Natural killer cell (primary cell): ENCODE measurements around the gene RALY. TPM values are rescaled to one million over a fixed set of nuclear protein-coding genes. Genes with fewer than 3 reads are reported as not detected.
A peak's percentile ranks its signal among the peaks of the same experiment; 100 is the strongest.

ENCODE experiments used
- ATAC-seq, 3 donors: fragments of 150-1000 bp in 2 of 3; fragments of 200-7000 bp in 1 of 3; cut with Tn5 transposase; 1 replicate in 1 of 3; 2 replicates in 2 of 3; pipeline ENCODE4 v1.10.0; 2021; ENCODE audit warnings: mild to moderate bottlenecking in 2 of 3, moderate library complexity in 2 of 3
- DNase-seq, 2 donors: peaks; one replicate each; pipeline versions ENCODE4 v3.0.0 to v3.0.0-alpha.2; 2013 to 2021; ENCODE audit warnings: mixed read lengths in 1 of 2
- H3K27ac ChIP-seq: one replicate; pipeline ENCODE4 v1.5.1; 2013; ENCODE audit warnings: mild to moderate bottlenecking, low read length
- H3K27me3 ChIP-seq: one replicate; pipeline ENCODE4 v1.6.1; 2013; ENCODE audit warnings: low read length; ENCODE audit not compliant: control insufficient read depth, insufficient read depth
- H3K36me3 ChIP-seq: one replicate; pipeline ENCODE4 v1.6.1; 2013; ENCODE audit warnings: low read length; ENCODE audit not compliant: control insufficient read depth, insufficient read depth
- H3K4me1 ChIP-seq: one replicate; pipeline ENCODE4 v1.6.1; 2013; ENCODE audit warnings: low read length; ENCODE audit not compliant: control insufficient read depth, insufficient read depth
- H3K4me3 ChIP-seq: one replicate; pipeline ENCODE4 v1.5.1; 2013; ENCODE audit warnings: low read length
- H3K9me3 ChIP-seq: one replicate; pipeline ENCODE4 v1.6.1; 2013; ENCODE audit warnings: low read length; ENCODE audit not compliant: control insufficient read depth, insufficient read depth
- H3K27ac Mint-ChIP-seq, 2 donors: one replicate each; pipeline ENCODE4 v1.8.0; 2022; ENCODE audit warnings: mild to moderate bottlenecking in 2 of 2, mixed read lengths in 2 of 2, moderate library complexity in 1 of 2
- H3K27me3 Mint-ChIP-seq, 2 donors: one replicate each; pipeline ENCODE4 v1.8.0; 2022; ENCODE audit warnings: low read depth in 2 of 2, mixed read lengths in 2 of 2
- H3K36me3 Mint-ChIP-seq: one replicate; pipeline ENCODE4 v1.8.0; 2022; ENCODE audit warnings: mixed read lengths
- H3K4me1 Mint-ChIP-seq, 2 donors: one replicate each; pipeline ENCODE4 v1.8.0; 2022; ENCODE audit warnings: mixed read lengths in 2 of 2
- H3K4me3 Mint-ChIP-seq: one replicate; pipeline ENCODE4 v1.8.0; 2022; ENCODE audit warnings: mild to moderate bottlenecking, moderate library complexity, mixed read lengths
- H3K9me3 Mint-ChIP-seq, 2 donors: one replicate each; pipeline ENCODE4 v1.8.0; 2022; ENCODE audit warnings: mixed read lengths in 2 of 2
- CTCF ChIP-seq: fragments of 200-600 bp; IDR thresholded peaks from one replicate; pipeline ENCODE4 v1.8.0; 2022; ENCODE audit warnings: antibody characterized with exemption
- WGBS: methylation state at CpG from one replicate; pipeline ENCODE4 v1.1.7; 2013; ENCODE audit warnings: missing lambda C conversion rate; ENCODE audit not compliant: insufficient coverage; 5-methylcytosine and 5-hydroxymethylcytosine counted together
- intact Hi-C: fragments of 100-400 bp; cut with micrococcal nuclease; formaldehyde crosslinking; loops from one replicate; pipeline ENCODE4 v1.14.2; 2022
- total RNA-seq, 4 donors: library from RNA; stranded (reverse); fragments of 120-200 nt in 1 of 4; gene quantifications; one replicate each; pipeline versions ENCODE4 v1.2.3 to v1.2.4, GENCODE V29; 2013 to 2022

Gene RALY
- total RNA-seq, 3 donors from 2014 or later (not counting 1 experiment from before 2014, with no cell fraction given), result 194 to 204 (median 198) TPM

GRCh38 chr20:34095825-34096224, 102.1 kb downstream of the RALY start:
- no peaks in the 10 kb centered on the region for H3K9me3 ChIP-seq
- DNase-seq (no peak), ATAC-seq (no peak)
- Mint-ChIP-seq H3K27me3 (no peaks in the 10 kb centered on the region), H3K4me1 (peaks cover 10 to 19% of the 10 kb centered on the region in 2 donors), H3K4me3 (no peak overlapping the region), H3K9me3 (no peaks in the 10 kb centered on the region), H3K27ac (peak overlapping the region in 1 of 2 donors; percentile 43), H3K36me3 (peaks cover 17% of the 10 kb centered on the region)
- no peaks in the 10 kb centered on the region for H3K4me1 ChIP-seq
- H3K27me3 ChIP-seq, result no peaks in the 10 kb centered on the region
- intact Hi-C loops, result no loop called here
- H3K36me3 ChIP-seq, result peaks cover 82% of the 10 kb centered on the region
- TF ChIP-seq CTCF, result no peak
- no peak overlapping the region for H3K4me3 ChIP-seq
- H3K27ac ChIP-seq, result no peak overlapping the region

GRCh38 chr20:34096699-34097444, 103.2 kb downstream of the RALY start:
- H3K27ac Mint-ChIP-seq, result peak overlapping the region; percentile 42 to 43
- H3K36me3 Mint-ChIP-seq, result peaks cover 17% of the 10 kb centered on the region
- H3K27ac ChIP-seq, result no peak overlapping the region
- intact Hi-C loops, result no loop called here
- H3K4me1 ChIP-seq, result no peaks in the 10 kb centered on the region
- TF ChIP-seq CTCF, result no peak
- H3K27me3 ChIP-seq, result no peaks in the 10 kb centered on the region
- no peaks in the 10 kb centered on the region for H3K9me3 ChIP-seq
- no peak overlapping the region for H3K4me3 Mint-ChIP-seq
- H3K9me3 Mint-ChIP-seq, result no peaks in the 10 kb centered on the region
- ATAC-seq (no peak), DNase-seq (no peak)
- no peaks in the 10 kb centered on the region for H3K27me3 Mint-ChIP-seq
- peaks cover 9 to 19% of the 10 kb centered on the region in 2 donors for H3K4me1 Mint-ChIP-seq
- no peak overlapping the region for H3K4me3 ChIP-seq
- WGBS, result 93% methylated on average over 6 of the region's 9 CpGs
- peaks cover 83% of the 10 kb centered on the region for H3K36me3 ChIP-seq

GRCh38 chr20:34098570-34098969, 104.9 kb downstream of the RALY start:
- Mint-ChIP-seq H3K4me3 (no peak overlapping the region), H3K9me3 (no peaks in the 10 kb centered on the region), H3K4me1 (peaks cover 9 to 15% of the 10 kb centered on the region in 2 donors), H3K36me3 (peaks cover 6% of the 10 kb centered on the region), H3K27me3 (no peaks in the 10 kb centered on the region), H3K27ac (peak overlapping the region in 1 of 2 donors; percentile 59)
- Histone ChIP-seq H3K4me1 (no peaks in the 10 kb centered on the region), H3K27ac (no peak overlapping the region), H3K36me3 (peaks cover 85% of the 10 kb centered on the region), H3K27me3 (no peaks in the 10 kb centered on the region), H3K9me3 (no peaks in the 10 kb centered on the region), H3K4me3 (no peak overlapping the region)
- WGBS, result 93% methylated on average over 3 of the region's 3 CpGs
- intact Hi-C loops, result no loop called here
- TF ChIP-seq CTCF, result no peak
- DNase-seq (no peak), ATAC-seq (no peak)

- no peaks in the 10 kb centered on the region for H3K9me3 Mint-ChIP-seq
- Histone ChIP-seq H3K36me3 (peaks cover 84% of the 10 kb centered on the region), H3K27me3 (no peaks in the 10 kb centered on the region), H3K4me3 (no peak overlapping the region), H3K27ac (no peak overlapping the region), H3K4me1 (no peaks in the 10 kb centered on the region), H3K9me3 (no peaks in the 10 kb centered on the region)
- H3K36me3 Mint-ChIP-seq, result peaks cover 7% of the 10 kb centered on the region
- ATAC-seq, result no peak
- DNase-seq, result no peak
- TF ChIP-seq CTCF, result no peak
- WGBS, result 96% methylated on average over 4 of the region's 5 CpGs
- peaks cover 14 to 18% of the 10 kb centered on the region in 2 donors for H3K4me1 Mint-ChIP-seq
- peak overlapping the region; percentile 16 to 59 for H3K27ac Mint-ChIP-seq
- H3K4me3 Mint-ChIP-seq, result no peak overlapping the region
- H3K27me3 Mint-ChIP-seq, result no peaks in the 10 kb centered on the region
- intact Hi-C loops, result no loop called here
These were observed 106.0 kb downstream of the RALY start for GRCh38 chr20:34099675-34100074.
